RWPE2 (cell line): Measurements from ENCODE around the gene TAGLN3.
A peak's percentile ranks its signal among the peaks of the same experiment; 100 is the strongest.

Experiments used
- ATAC-seq: fragments of 200-7000 bp; cut with Tn5 transposase; 3 replicates; pipeline ENCODE4 v1.9.1; 2021; ENCODE audit warnings: low read depth
- DNase-seq: peaks from one replicate; pipeline ENCODE4 v3.0.0-alpha.2; 2020; ENCODE audit warnings: low spot score
- H3K27ac ChIP-seq: fragments of 450-650 bp; 2 replicates; pipeline ENCODE4 v1.5.1; 2017; ENCODE audit warnings: mild to moderate bottlenecking; ENCODE audit not compliant: poor library complexity, severe bottlenecking
- H3K27me3 ChIP-seq: fragments of 250-450 bp; sonication (Bioruptor Pico); 2 replicates; pipeline ENCODE4 v1.5.1; 2021; ENCODE audit warnings: mild to moderate bottlenecking, moderate library complexity; ENCODE audit not compliant: insufficient read depth, poor library complexity, severe bottlenecking
- H3K36me3 ChIP-seq: fragments of 250-450 bp; sonication (Bioruptor Pico); 2 replicates; pipeline ENCODE4 v1.5.1; 2020; ENCODE audit warnings: low read depth, mild to moderate bottlenecking, moderate library complexity
- H3K4me1 ChIP-seq: fragments of 250-450 bp; sonication (Bioruptor Pico); 2 replicates; pipeline ENCODE4 v1.5.1; 2021; ENCODE audit warnings: mild to moderate bottlenecking, moderate library complexity; ENCODE audit not compliant: insufficient read depth, poor library complexity, severe bottlenecking
- H3K4me3 ChIP-seq: fragments of 250-450 bp; sonication (Bioruptor Pico); 2 replicates; pipeline ENCODE4 v1.5.1; 2021; ENCODE audit warnings: mild to moderate bottlenecking, moderate library complexity; ENCODE audit not compliant: severe bottlenecking
- H3K9me3 ChIP-seq: fragments of 250-450 bp; sonication (Bioruptor Pico); 2 replicates; pipeline ENCODE4 v1.5.1; 2021; ENCODE audit warnings: mild to moderate bottlenecking, moderate library complexity; ENCODE audit not compliant: severe bottlenecking
- TF ChIP-seq, protein P1 (sequence below): fragments of 450-650 bp; IDR thresholded peaks from one replicate; pipeline ENCODE4 v1.5.1; 2017; ENCODE audit warnings: mild to moderate bottlenecking, moderate library complexity; ENCODE audit not compliant: poor library complexity, severe bottlenecking

Gene TAGLN3

GRCh38 chr3:112038863-112039262, 40.1 kb downstream of the TAGLN3 start:
- Histone ChIP-seq H3K36me3 (no peaks in the 10 kb centered on the region), H3K27ac (no peak overlapping the region), H3K9me3 (no peaks in the 10 kb centered on the region), H3K27me3 (no peaks in the 10 kb centered on the region), H3K4me3 (no peak overlapping the region), H3K4me1 (no peaks in the 10 kb centered on the region)
- DNase-seq (no peak), ATAC-seq (peak; percentile 63; the same call in 2 of the 3 replicates)
- TF ChIP-seq, protein P1, sequence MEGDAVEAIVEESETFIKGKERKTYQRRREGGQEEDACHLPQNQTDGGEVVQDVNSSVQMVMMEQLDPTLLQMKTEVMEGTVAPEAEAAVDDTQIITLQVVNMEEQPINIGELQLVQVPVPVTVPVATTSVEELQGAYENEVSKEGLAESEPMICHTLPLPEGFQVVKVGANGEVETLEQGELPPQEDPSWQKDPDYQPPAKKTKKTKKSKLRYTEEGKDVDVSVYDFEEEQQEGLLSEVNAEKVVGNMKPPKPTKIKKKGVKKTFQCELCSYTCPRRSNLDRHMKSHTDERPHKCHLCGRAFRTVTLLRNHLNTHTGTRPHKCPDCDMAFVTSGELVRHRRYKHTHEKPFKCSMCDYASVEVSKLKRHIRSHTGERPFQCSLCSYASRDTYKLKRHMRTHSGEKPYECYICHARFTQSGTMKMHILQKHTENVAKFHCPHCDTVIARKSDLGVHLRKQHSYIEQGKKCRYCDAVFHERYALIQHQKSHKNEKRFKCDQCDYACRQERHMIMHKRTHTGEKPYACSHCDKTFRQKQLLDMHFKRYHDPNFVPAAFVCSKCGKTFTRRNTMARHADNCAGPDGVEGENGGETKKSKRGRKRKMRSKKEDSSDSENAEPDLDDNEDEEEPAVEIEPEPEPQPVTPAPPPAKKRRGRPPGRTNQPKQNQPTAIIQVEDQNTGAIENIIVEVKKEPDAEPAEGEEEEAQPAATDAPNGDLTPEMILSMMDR: no peak

DNA sequence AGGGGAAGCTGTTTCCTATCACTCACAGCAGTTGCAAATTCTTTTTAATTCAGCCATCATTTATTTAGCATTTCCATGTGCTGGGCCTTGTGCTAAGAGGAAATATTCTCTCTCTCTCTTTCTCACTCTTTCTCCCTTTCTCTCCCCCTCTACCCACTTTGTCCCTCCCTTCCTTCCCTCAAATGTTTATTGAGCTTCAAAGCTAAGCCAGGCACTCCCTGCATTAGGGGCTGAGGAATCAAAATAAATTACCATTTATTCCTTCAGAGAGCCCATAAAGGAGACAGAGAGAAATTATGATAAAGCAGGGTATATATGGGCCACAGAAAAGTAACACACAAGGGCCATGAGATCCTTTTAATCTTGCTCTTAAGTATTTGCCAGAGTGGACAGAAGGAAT, 42.6 kb downstream of the TAGLN3 start:
- TF ChIP-seq, protein P1: no peak
- DNase-seq (no peak), ATAC-seq (no peak)
- H3K36me3 ChIP-seq: no peaks in the 10 kb centered on the region
- no peaks in the 10 kb centered on the region for H3K4me1 ChIP-seq
- no peaks in the 10 kb centered on the region for H3K9me3 ChIP-seq
- H3K27me3 ChIP-seq: no peaks in the 10 kb centered on the region
- H3K4me3 ChIP-seq: no peak overlapping the region
- no peak overlapping the region for H3K27ac ChIP-seq

- no peak for ATAC-seq
- H3K9me3 ChIP-seq: no peaks in the 10 kb centered on the region
- no peak overlapping the region for H3K4me3 ChIP-seq
- TF ChIP-seq, protein P1: no peak
- no peaks in the 10 kb centered on the region for H3K27me3 ChIP-seq
- no peak for DNase-seq
- no peaks in the 10 kb centered on the region for H3K36me3 ChIP-seq
- no peak overlapping the region for H3K27ac ChIP-seq
- peaks cover 6% of the 10 kb centered on the region for H3K4me1 ChIP-seq
Measured at GRCh38 chr3:112042842-112043280, 44.1 kb downstream of the TAGLN3 start.

DNA sequence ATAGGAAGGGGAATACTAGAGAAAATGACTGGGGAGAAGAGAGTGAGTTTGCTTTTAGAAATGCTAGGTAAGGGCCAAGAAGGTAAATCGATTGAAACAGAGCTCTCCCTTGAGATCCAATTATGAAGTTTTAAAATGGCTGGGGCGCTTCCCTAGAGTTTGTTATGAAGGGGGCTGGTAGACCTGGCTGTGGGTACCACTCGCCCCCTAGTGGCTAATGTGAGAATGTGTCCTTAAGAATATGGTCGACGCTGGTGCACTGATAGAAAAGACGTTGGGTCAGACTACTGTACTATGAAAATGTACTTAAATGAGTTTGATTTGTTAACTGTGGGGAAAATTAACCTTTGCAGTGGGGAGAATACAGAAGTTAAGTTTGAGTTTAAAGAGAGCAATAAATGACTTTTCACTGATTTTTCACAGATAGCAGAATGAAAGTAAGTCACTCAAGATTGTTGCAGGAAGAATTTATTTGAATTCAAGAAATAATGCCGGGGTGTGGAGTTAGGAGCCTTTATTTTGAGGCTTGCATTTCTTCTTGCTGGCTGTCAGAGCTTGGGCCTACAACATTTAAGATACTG, 45.0 kb downstream of the TAGLN3 start:
- Histone ChIP-seq H3K4me1 (peaks cover 6% of the 10 kb centered on the region), H3K36me3 (no peaks in the 10 kb centered on the region), H3K9me3 (no peaks in the 10 kb centered on the region), H3K4me3 (no peak overlapping the region), H3K27ac (no peak overlapping the region), H3K27me3 (no peaks in the 10 kb centered on the region)
- TF ChIP-seq, protein P1: peak; percentile 98
- no peak for DNase-seq
- peak; percentile 86 for ATAC-seq

DNA sequence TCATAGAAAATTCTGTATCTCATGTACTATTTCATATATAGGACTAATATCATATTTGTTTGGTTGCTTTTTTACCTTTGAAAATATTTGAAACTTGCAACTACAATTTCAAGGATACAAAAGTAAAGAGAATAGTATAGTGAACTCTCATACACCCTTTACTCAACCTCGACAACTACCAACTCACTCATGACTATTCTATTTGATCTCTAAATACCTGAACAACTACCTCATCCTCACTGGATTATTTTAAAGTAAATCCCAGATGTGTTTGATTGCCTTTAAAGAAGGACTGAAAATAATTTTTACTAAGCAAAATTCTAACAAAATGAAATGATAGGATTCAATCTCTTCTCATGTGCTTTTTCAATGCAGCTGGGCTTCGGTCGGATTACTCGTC, 47.9 kb downstream of the TAGLN3 start:
- no peak overlapping the region for H3K4me3 ChIP-seq
- no peak for DNase-seq
- H3K4me1 ChIP-seq: peaks cover 6% of the 10 kb centered on the region
- H3K27me3 ChIP-seq: no peaks in the 10 kb centered on the region
- peak; percentile 84 for ATAC-seq
- H3K9me3 ChIP-seq: no peaks in the 10 kb centered on the region
- H3K36me3 ChIP-seq: no peaks in the 10 kb centered on the region
- TF ChIP-seq, protein P1: no peak
- no peak overlapping the region for H3K27ac ChIP-seq
